ENCODE measurements around the gene CTIF.

DNA sequence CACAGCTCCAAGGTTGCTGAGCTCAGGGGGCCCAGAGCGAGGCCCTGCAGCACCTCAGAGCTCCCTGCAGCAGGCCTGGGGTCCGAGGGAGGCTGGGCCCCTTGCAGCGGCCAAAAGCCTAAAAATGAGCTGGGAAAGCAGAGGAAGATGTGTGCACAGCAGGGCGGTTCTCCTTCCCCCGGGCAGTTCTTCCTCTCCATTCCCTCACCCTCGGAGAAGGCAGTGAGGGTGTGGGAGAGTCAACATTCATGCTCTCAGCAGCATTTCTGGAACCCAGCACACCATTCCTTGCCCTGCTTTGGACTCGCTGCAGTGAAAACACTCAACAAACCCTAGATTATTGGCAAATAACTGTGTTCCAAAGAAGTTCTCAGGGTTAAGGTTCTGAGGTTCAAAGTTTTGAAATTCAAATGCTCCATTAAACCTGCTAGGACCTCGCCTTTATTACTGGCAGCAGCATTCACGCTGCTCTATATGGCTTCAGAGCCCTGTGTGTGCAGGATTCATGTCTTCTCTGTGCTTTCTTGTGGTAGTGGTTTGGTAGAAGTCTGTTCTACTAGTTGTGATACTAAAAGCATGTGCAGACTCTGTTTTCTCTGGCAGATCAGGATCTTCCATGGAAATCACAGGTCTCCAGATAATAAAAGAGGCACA, 79.1 kb downstream of the CTIF start:
- no peak for TF ChIP-seq POLR2AphosphoS5 (IDR thresholded peaks at IDR 0.05; ENCODE audit: low read depth, low read length)
- TF ChIP-seq POLR2A (IDR thresholded peaks at IDR 0.05; ENCODE audit: low read depth, low read length) = no peak
- TF ChIP-seq TAF1 (IDR thresholded peaks at IDR 0.05; ENCODE audit: borderline replicate concordance, low read depth, low read length) = no peak
